ENCODE measurements around the gene CAT. TPM values are rescaled to one million over a fixed set of nuclear protein-coding genes. Genes with fewer than 3 reads are reported as not detected.

CAT gene
- polyA plus RNA-seq, 1 donor: 120 TPM

DNA sequence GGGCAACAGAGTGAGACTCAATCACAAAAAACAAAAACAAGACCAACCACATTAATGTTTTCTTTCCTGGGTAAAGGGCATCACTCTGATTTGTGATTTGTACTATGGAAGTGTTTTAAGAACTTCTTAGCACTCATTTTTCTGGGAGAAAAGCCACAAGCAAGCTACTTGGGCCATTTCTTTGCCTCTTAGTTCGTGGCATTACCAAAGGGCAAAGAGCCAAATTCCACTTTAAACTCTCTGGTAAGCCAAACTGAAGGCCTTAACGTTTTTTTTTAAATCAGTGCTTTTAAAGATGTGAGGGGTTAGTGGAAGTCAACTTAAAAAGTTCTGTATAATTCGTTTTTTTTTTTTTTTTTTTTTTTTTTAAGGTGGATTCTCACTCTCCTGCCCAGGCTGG is 36.9 kb downstream of the CAT start:
- H3K36me3 ChIP-seq (ENCODE audit: control insufficient read depth, insufficient read depth, low read length): peaks cover 18% of the 10 kb centered on the region
- no peaks in the 10 kb centered on the region for H3K9me3 ChIP-seq (ENCODE audit: control insufficient read depth, low read depth, low read length)
- no peak overlapping the region for H3K4me3 ChIP-seq (ENCODE audit: low read length)
- WGBS (ENCODE audit: insufficient coverage, low lambda C conversion rate): 89% methylated on average over 1 of the region's 3 CpGs
- no peaks in the 10 kb centered on the region for H3K27me3 ChIP-seq (ENCODE audit: control insufficient read depth, insufficient read depth, low read length)
- H3K4me1 ChIP-seq (ENCODE audit: control insufficient read depth, insufficient read depth, low read length): no peaks in the 10 kb centered on the region
- DNase-seq: no peak
- H3K27ac ChIP-seq (ENCODE audit: low read length): no peak overlapping the region

GRCh38 chr11:34476849-34477248 is 38.1 kb downstream of the CAT start:
- H3K4me1 ChIP-seq (ENCODE audit: control insufficient read depth, insufficient read depth, low read length): no peaks in the 10 kb centered on the region
- H3K27ac ChIP-seq (ENCODE audit: low read length): no peak overlapping the region
- no peaks in the 10 kb centered on the region for H3K9me3 ChIP-seq (ENCODE audit: control insufficient read depth, low read depth, low read length)
- H3K4me3 ChIP-seq (ENCODE audit: low read length): no peak overlapping the region
- WGBS (ENCODE audit: insufficient coverage, low lambda C conversion rate): 20% methylated on average over 1 of the region's 4 CpGs
- no peak for DNase-seq
- no peaks in the 10 kb centered on the region for H3K27me3 ChIP-seq (ENCODE audit: control insufficient read depth, insufficient read depth, low read length)
- H3K36me3 ChIP-seq (ENCODE audit: control insufficient read depth, insufficient read depth, low read length): peaks cover 11% of the 10 kb centered on the region

DNA sequence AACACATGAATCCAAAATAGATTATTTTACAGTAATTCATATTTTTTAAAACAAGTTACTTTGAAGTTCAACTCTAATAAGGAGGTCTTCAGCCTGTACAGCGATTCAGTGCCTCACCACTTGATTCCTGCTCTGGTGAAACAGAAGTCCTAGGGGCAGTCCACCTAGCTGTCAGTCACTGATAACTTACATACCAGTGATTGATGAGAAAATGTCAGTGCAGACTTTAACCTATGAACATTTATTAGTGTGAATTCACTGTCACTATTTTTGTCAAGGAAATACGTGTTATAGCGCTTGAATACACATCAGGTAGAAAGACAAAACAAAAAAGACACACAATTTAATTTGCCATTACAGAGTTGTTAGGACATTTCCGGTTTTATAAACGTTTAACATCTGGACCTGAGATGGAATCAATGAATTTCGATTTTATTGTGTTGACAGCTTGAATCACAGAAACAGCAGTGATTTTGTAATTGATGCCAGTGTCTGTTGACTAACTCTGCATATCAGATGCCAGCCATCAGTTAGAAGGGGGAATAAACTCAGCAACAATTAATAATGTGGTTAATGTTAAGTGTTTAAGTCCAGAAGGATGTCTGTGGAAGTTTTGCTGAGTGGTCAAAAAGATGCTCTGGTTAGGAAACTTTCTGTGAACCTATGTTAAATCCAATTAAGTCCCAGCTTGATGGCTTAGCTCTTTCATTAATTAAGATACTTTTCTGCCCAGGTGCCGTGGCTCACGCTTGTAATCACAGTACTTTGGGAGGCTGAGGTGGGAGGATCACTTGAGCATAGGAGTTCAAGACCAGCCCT is 40.3 kb downstream of the CAT start:
- Histone ChIP-seq H3K4me3 (ENCODE audit: low read length) (no peak overlapping the region), H3K27ac (ENCODE audit: low read length) (no peak overlapping the region), H3K4me1 (ENCODE audit: control insufficient read depth, insufficient read depth, low read length) (no peaks in the 10 kb centered on the region), H3K27me3 (ENCODE audit: control insufficient read depth, insufficient read depth, low read length) (no peaks in the 10 kb centered on the region), H3K9me3 (ENCODE audit: control insufficient read depth, low read depth, low read length) (no peaks in the 10 kb centered on the region), H3K36me3 (ENCODE audit: control insufficient read depth, insufficient read depth, low read length) (no peaks in the 10 kb centered on the region)
- no peak for DNase-seq
- 57% methylated on average over 5 of the region's 8 CpGs for WGBS (ENCODE audit: insufficient coverage, low lambda C conversion rate)

DNA sequence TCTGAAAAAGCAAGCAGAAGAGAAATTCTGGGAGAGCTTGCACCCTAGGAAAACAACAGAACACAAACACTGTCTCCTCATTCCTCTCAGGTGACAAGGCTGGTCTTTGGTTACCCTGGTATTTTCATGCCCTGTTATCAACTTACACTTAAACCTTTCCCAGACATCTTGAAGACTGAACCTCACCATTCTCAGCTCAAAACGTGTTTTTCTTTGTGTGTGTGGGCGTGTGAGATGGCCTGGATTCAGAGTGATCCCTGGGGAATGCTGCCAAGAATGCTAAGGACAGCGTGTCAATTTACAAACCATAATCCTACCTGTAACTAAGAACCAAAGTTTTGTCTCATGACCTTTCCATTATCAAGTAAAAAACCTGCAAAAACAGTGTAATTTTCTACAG is 41.6 kb downstream of the CAT start:
- H3K4me3 ChIP-seq (ENCODE audit: low read length): no peak overlapping the region
- H3K4me1 ChIP-seq (ENCODE audit: control insufficient read depth, insufficient read depth, low read length): no peaks in the 10 kb centered on the region
- no peaks in the 10 kb centered on the region for H3K27me3 ChIP-seq (ENCODE audit: control insufficient read depth, insufficient read depth, low read length)
- H3K9me3 ChIP-seq (ENCODE audit: control insufficient read depth, low read depth, low read length): no peaks in the 10 kb centered on the region
- WGBS (ENCODE audit: insufficient coverage, low lambda C conversion rate): no CpG with 5 or more reads among the region's 3 CpGs
- no peak overlapping the region for H3K27ac ChIP-seq (ENCODE audit: low read length)
- DNase-seq: no peak
- no peaks in the 10 kb centered on the region for H3K36me3 ChIP-seq (ENCODE audit: control insufficient read depth, insufficient read depth, low read length)

DNA sequence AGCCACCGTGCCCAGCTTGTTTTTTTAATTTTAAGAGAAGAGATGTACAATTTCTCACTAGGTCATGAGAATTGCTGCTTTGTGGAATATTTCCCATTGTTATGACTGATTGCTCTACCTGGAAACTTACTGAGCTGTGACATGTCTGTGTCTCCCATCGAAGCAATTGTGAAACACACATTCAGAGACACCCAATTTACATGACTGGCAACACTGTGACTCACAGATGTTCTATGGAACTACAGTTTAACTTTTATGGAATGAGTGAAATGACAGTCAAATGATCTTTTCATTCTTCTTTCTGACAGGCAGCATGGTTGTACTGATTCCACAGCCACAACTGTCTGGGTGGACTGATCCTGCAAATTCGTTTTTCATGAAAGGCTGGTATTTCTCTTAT is 42.6 kb downstream of the CAT start:
- WGBS (ENCODE audit: insufficient coverage, low lambda C conversion rate): 100% methylated on average over 1 of the region's 3 CpGs
- Histone ChIP-seq H3K36me3 (ENCODE audit: control insufficient read depth, insufficient read depth, low read length) (no peaks in the 10 kb centered on the region), H3K27me3 (ENCODE audit: control insufficient read depth, insufficient read depth, low read length) (no peaks in the 10 kb centered on the region), H3K4me1 (ENCODE audit: control insufficient read depth, insufficient read depth, low read length) (no peaks in the 10 kb centered on the region), H3K9me3 (ENCODE audit: control insufficient read depth, low read depth, low read length) (no peaks in the 10 kb centered on the region), H3K27ac (ENCODE audit: low read length) (no peak overlapping the region), H3K4me3 (ENCODE audit: low read length) (no peak overlapping the region)
- DNase-seq: no peak

DNA sequence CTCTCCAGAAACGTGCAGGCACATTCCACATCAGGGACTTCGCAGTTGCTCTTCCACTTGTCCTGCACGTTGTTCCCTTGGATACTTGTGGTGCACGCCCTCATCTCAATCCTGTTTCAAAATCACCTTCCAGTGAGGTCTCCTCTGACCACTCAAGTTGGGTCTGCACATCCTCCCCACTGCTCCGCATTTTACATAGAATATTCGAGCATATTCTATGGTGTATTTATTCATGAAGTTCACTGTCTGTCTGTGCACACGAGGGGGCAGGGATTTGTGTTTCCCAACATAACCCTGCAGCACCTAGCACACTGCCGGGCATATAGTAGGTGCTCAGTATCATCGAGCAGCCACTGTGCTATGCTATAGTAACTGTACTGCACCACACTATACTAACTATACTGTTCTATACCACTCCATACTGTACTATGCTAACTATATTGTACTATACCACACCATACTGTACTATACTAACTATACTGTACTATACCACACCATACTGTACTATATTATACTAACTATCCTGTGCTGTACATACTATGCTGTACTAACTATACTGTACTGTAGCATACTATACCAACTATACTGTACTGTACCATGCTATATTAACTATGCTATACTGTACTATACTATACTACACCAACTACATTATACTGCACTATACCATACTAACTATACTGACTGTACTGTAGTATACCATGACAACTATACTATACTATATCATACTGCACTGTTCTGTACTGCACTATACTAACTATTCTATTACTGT is 44.6 kb downstream of the CAT start:
- H3K4me3 ChIP-seq (ENCODE audit: low read length): no peak overlapping the region
- H3K27ac ChIP-seq (ENCODE audit: low read length): no peak overlapping the region
- H3K9me3 ChIP-seq (ENCODE audit: control insufficient read depth, low read depth, low read length): no peaks in the 10 kb centered on the region
- H3K27me3 ChIP-seq (ENCODE audit: control insufficient read depth, insufficient read depth, low read length): no peaks in the 10 kb centered on the region
- WGBS (ENCODE audit: insufficient coverage, low lambda C conversion rate): 100% methylated on average over 2 of the region's 9 CpGs
- H3K36me3 ChIP-seq (ENCODE audit: control insufficient read depth, insufficient read depth, low read length): no peaks in the 10 kb centered on the region
- no peak for DNase-seq
- no peaks in the 10 kb centered on the region for H3K4me1 ChIP-seq (ENCODE audit: control insufficient read depth, insufficient read depth, low read length)

DNA sequence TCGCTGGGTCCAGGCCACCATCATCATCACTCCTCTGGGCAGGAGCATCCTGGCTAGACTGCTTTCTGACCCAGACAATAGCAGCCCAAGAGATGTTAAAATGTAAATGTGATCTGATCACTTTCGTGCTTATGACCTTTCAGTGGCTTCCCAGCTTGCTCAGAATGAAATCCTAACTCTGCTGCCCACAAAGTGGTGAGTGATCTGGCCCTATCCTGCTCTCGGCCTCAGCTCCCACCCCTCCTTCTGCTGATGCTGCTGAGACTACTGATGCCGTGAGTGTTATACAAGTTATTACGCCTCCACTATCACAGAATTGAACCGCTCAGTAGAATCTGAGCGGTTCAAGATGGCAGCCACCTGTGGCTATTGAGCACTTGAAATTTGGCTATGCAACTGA is 48.7 kb downstream of the CAT start:
- Histone ChIP-seq H3K4me1 (ENCODE audit: control insufficient read depth, insufficient read depth, low read length) (no peaks in the 10 kb centered on the region), H3K9me3 (ENCODE audit: control insufficient read depth, low read depth, low read length) (no peaks in the 10 kb centered on the region), H3K4me3 (ENCODE audit: low read length) (no peak overlapping the region), H3K36me3 (ENCODE audit: control insufficient read depth, insufficient read depth, low read length) (no peaks in the 10 kb centered on the region), H3K27ac (ENCODE audit: low read length) (no peak overlapping the region), H3K27me3 (ENCODE audit: control insufficient read depth, insufficient read depth, low read length) (no peaks in the 10 kb centered on the region)
- WGBS (ENCODE audit: insufficient coverage, low lambda C conversion rate): no CpG with 5 or more reads among the region's 7 CpGs
- DNase-seq: no peak

- no peak overlapping the region for H3K27ac ChIP-seq (ENCODE audit: low read length)
- no CpG with 5 or more reads among the region's 12 CpGs for WGBS (ENCODE audit: insufficient coverage, low lambda C conversion rate)
- H3K4me3 ChIP-seq (ENCODE audit: low read length): no peak overlapping the region
- no peak for DNase-seq
- no peaks in the 10 kb centered on the region for H3K9me3 ChIP-seq (ENCODE audit: control insufficient read depth, low read depth, low read length)
- no peaks in the 10 kb centered on the region for H3K4me1 ChIP-seq (ENCODE audit: control insufficient read depth, insufficient read depth, low read length)
- H3K36me3 ChIP-seq (ENCODE audit: control insufficient read depth, insufficient read depth, low read length): no peaks in the 10 kb centered on the region
- no peaks in the 10 kb centered on the region for H3K27me3 ChIP-seq (ENCODE audit: control insufficient read depth, insufficient read depth, low read length)
Measured at GRCh38 chr11:34488855-34489557, 50.3 kb downstream of the CAT start.

- DNase-seq: no peak
- no peak overlapping the region for H3K4me3 ChIP-seq (ENCODE audit: low read length)
- H3K27me3 ChIP-seq (ENCODE audit: control insufficient read depth, insufficient read depth, low read length): no peaks in the 10 kb centered on the region
- no peaks in the 10 kb centered on the region for H3K36me3 ChIP-seq (ENCODE audit: control insufficient read depth, insufficient read depth, low read length)
- H3K4me1 ChIP-seq (ENCODE audit: control insufficient read depth, insufficient read depth, low read length): no peaks in the 10 kb centered on the region
- no peaks in the 10 kb centered on the region for H3K9me3 ChIP-seq (ENCODE audit: control insufficient read depth, low read depth, low read length)
- no peak overlapping the region for H3K27ac ChIP-seq (ENCODE audit: low read length)
- WGBS (ENCODE audit: insufficient coverage, low lambda C conversion rate): no CpG with 5 or more reads among the region's 2 CpGs
Measured at GRCh38 chr11:34490304-34490703, 51.6 kb downstream of the CAT start.

GRCh38 chr11:34492806-34493414 is 54.2 kb downstream of the CAT start:
- no peaks in the 10 kb centered on the region for H3K4me1 ChIP-seq (ENCODE audit: control insufficient read depth, insufficient read depth, low read length)
- 69% methylated on average over 3 of the region's 8 CpGs for WGBS (ENCODE audit: insufficient coverage, low lambda C conversion rate)

More at GRCh38 chr11:34492806-34493414, 54.2 kb downstream of the CAT start:
- DNase-seq: peak; percentile 35 to 42
- H3K4me3 ChIP-seq (ENCODE audit: low read length): no peak overlapping the region
- H3K36me3 ChIP-seq (ENCODE audit: control insufficient read depth, insufficient read depth, low read length): no peaks in the 10 kb centered on the region
- no peak overlapping the region for H3K27ac ChIP-seq (ENCODE audit: low read length)
- H3K9me3 ChIP-seq (ENCODE audit: control insufficient read depth, low read depth, low read length): no peaks in the 10 kb centered on the region
- no peaks in the 10 kb centered on the region for H3K27me3 ChIP-seq (ENCODE audit: control insufficient read depth, insufficient read depth, low read length)

Data from large intestine (tissue), 3 donors.